OCI-LY1 (cell line): ENCODE data around the gene CUX1.
"Not testable (repeated sequence)": the region's sequence is repeated elsewhere in the genome, so short reads cannot be mapped to it uniquely, and the experiment has no call there.

ENCODE experiments used
- H2AFZ ChIP-seq: fragments of 200-600 bp; sonication (generic), shearing (Covaris generic); 2 replicates; pipeline ENCODE4 v1.6.0; 2014; ENCODE audit warnings: antibody characterized with exemption, mild to moderate bottlenecking, low read length
- H3F3A ChIP-seq: fragments of 200-600 bp; sonication (generic), shearing (Covaris generic); 2 replicates; pipeline ENCODE4 v1.6.0; 2014; ENCODE audit warnings: mild to moderate bottlenecking, antibody characterized with exemption, low read length, moderate library complexity; ENCODE audit not compliant: insufficient read depth
- H3K27ac ChIP-seq: fragments of 200-600 bp; sonication (generic); 2 replicates; pipeline ENCODE4 v1.5.1; 2014; ENCODE audit warnings: low read length, mixed run types, mild to moderate bottlenecking, low read depth; ENCODE audit not compliant: poor library complexity, severe bottlenecking
- H3K27me3 ChIP-seq: fragments of 200-600 bp; sonication (generic); 2 replicates; pipeline ENCODE4 v1.6.0; 2014; ENCODE audit warnings: antibody characterized with exemption, mild to moderate bottlenecking, low read length, moderate library complexity; ENCODE audit not compliant: insufficient read depth
- H3K36me3 ChIP-seq: fragments of 200-600 bp; sonication (generic); 2 replicates; pipeline ENCODE4 v1.6.1; 2014; ENCODE audit warnings: mild to moderate bottlenecking, antibody characterized with exemption, low read length, moderate library complexity, mixed read lengths; ENCODE audit not compliant: insufficient read depth
- H3K4me1 ChIP-seq: fragments of 200-600 bp; sonication (generic); 2 replicates; pipeline ENCODE4 v1.5.1; 2014; ENCODE audit warnings: mild to moderate bottlenecking, low read length, moderate library complexity; ENCODE audit not compliant: insufficient read depth, severe bottlenecking
- H3K4me2 ChIP-seq: fragments of 200-600 bp; sonication (generic), shearing (Covaris generic); 2 replicates; pipeline ENCODE4 v1.6.1; 2014; ENCODE audit warnings: low read length
- H3K4me3 ChIP-seq: fragments of 200-600 bp; sonication (generic); 2 replicates; pipeline ENCODE4 v1.5.1; 2014; ENCODE audit warnings: low read length, low read depth, mild to moderate bottlenecking, mixed read lengths; ENCODE audit not compliant: poor library complexity, severe bottlenecking
- H3K79me2 ChIP-seq: fragments of 200-600 bp; shearing (Covaris generic); 2 replicates; pipeline ENCODE4 v1.6.1; 2016; ENCODE audit warnings: mixed run types, low read length, mixed read lengths; ENCODE audit not compliant: insufficient read depth
- H3K9ac ChIP-seq: fragments of 200-600 bp; sonication (generic), shearing (Covaris generic); 2 replicates; pipeline ENCODE4 v1.6.1; 2014; ENCODE audit warnings: mild to moderate bottlenecking, low read length, mixed read lengths
- H3K9me2 ChIP-seq: fragments of 200-600 bp; sonication (generic), shearing (Covaris generic); 2 replicates; pipeline ENCODE4 v1.6.1; 2014; ENCODE audit warnings: low read depth, mild to moderate bottlenecking, low read length, mixed read lengths
- H3K9me3 ChIP-seq: fragments of 200-600 bp; shearing (Covaris generic); 2 replicates; pipeline ENCODE4 v1.6.1; 2014; ENCODE audit warnings: low read length, mixed read lengths
- H4K20me1 ChIP-seq: fragments of 200-600 bp; sonication (generic), shearing (Covaris generic); 2 replicates; pipeline ENCODE4 v1.6.0; 2016; ENCODE audit warnings: mild to moderate bottlenecking, low read length; ENCODE audit not compliant: insufficient read depth
- EZH2 ChIP-seq: fragments of 200-600 bp; sonication (generic), shearing (Covaris generic); IDR thresholded peaks from 2 replicates; pipeline ENCODE4 v1.8.0; 2017; ENCODE audit warnings: borderline replicate concordance, mixed run types, mild to moderate bottlenecking, antibody characterized with exemption, low read length, moderate library complexity, mixed read lengths
- TF ChIP-seq, protein P1 (sequence below): fragments of 200-600 bp; sonication (generic), shearing (Covaris generic); IDR thresholded peaks from 2 replicates; pipeline ENCODE4 v1.5.1; 2017; ENCODE audit warnings: mild to moderate bottlenecking, antibody characterized with exemption, low read length, moderate library complexity, mixed read lengths

CUX1 gene

DNA sequence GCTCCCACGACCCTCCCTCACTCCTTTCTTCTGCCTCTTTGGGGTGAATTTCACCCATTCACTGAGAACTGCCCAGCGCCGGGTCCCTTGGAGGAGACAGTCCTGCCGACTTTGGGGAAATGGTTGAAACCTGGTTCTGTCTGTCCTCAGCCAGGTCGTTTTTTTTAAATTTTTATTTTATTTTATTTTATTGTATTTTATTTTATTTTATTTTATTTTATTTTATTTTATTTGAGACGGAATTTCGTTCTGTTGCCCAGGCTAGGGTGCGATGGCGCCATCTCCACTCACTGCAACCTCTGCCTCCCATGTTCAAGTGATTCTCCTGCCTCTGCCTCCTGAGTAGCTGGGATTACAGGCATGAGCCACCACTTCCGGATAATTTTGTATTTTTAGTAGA is 363.3 kb downstream of the CUX1 start:
- Histone ChIP-seq H2AFZ (no peak overlapping the region), H3K4me2 (no peak overlapping the region), H3K27ac (no peak overlapping the region), H3K36me3 (peaks cover 95% of the 10 kb centered on the region), H3K27me3 (no peaks in the 10 kb centered on the region), H3K9ac (no peak overlapping the region), H3F3A (no peaks in the 10 kb centered on the region), H3K4me1 (no peaks in the 10 kb centered on the region), H3K4me3 (no peak overlapping the region), H3K9me3 (no peaks in the 10 kb centered on the region), H3K79me2 (no peaks in the 10 kb centered on the region), H4K20me1 (no peaks in the 10 kb centered on the region), H3K9me2 (no peaks in the 10 kb centered on the region)
- TF ChIP-seq, protein P1, sequence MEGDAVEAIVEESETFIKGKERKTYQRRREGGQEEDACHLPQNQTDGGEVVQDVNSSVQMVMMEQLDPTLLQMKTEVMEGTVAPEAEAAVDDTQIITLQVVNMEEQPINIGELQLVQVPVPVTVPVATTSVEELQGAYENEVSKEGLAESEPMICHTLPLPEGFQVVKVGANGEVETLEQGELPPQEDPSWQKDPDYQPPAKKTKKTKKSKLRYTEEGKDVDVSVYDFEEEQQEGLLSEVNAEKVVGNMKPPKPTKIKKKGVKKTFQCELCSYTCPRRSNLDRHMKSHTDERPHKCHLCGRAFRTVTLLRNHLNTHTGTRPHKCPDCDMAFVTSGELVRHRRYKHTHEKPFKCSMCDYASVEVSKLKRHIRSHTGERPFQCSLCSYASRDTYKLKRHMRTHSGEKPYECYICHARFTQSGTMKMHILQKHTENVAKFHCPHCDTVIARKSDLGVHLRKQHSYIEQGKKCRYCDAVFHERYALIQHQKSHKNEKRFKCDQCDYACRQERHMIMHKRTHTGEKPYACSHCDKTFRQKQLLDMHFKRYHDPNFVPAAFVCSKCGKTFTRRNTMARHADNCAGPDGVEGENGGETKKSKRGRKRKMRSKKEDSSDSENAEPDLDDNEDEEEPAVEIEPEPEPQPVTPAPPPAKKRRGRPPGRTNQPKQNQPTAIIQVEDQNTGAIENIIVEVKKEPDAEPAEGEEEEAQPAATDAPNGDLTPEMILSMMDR: no peak
- no peak for TF ChIP-seq EZH2

DNA sequence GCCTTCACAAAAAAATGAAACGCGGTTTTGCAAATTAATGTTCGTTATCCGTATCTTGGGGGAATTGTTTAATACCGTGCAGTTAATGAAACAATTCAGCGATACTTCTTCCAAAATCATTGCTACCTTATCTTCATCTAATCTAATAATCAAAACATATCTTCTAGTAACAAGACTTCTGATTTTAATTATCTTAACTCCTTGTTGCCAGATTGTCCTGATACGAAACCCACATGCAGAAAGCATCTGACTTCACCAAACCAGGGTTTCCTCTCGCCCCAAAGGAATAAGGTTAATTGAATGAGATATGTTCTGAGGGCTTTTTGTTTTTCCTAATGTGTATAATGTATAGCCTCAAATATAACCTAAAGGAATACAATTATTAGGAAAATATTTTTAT is 364.1 kb downstream of the CUX1 start:
- H3K9me2 ChIP-seq: no peaks in the 10 kb centered on the region
- no peak overlapping the region for H2AFZ ChIP-seq
- H3F3A ChIP-seq: no peaks in the 10 kb centered on the region
- no peaks in the 10 kb centered on the region for H3K9me3 ChIP-seq
- no peaks in the 10 kb centered on the region for H3K27me3 ChIP-seq
- no peak overlapping the region for H3K4me3 ChIP-seq
- no peak for TF ChIP-seq EZH2
- TF ChIP-seq, protein P1: no peak
- peaks cover 93% of the 10 kb centered on the region for H3K36me3 ChIP-seq
- H4K20me1 ChIP-seq: no peaks in the 10 kb centered on the region
- no peak overlapping the region for H3K4me2 ChIP-seq
- no peaks in the 10 kb centered on the region for H3K79me2 ChIP-seq
- H3K9ac ChIP-seq: no peak overlapping the region
- H3K27ac ChIP-seq: no peak overlapping the region
- H3K4me1 ChIP-seq: no peaks in the 10 kb centered on the region

DNA sequence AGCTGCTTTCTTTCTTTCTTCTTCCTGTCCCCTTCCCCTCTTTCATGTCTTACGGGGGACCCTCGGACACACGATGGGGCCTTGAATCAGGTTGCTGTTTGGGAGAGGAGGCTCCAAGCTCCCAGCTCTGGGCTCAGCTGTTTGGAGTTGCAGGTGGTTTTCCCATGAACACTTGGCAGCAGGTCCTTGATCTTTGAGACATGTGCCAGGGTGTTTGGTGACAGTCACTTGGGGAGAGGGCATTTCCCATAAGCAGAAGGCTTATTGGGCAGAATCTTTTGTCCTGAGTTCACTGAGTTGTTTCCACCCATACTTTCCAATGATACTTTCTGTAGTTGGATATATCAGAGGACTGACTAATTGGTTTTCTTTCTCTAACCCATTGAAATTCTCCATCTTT is 364.6 kb downstream of the CUX1 start:
- H3K4me2 ChIP-seq: no peak overlapping the region
- H3K9ac ChIP-seq: no peak overlapping the region
- no peaks in the 10 kb centered on the region for H3K27me3 ChIP-seq
- TF ChIP-seq, protein P1: no peak
- no peak for TF ChIP-seq EZH2
- no peaks in the 10 kb centered on the region for H4K20me1 ChIP-seq
- no peaks in the 10 kb centered on the region for H3K4me1 ChIP-seq
- H3K4me3 ChIP-seq: no peak overlapping the region
- no peaks in the 10 kb centered on the region for H3K9me3 ChIP-seq
- H3F3A ChIP-seq: no peaks in the 10 kb centered on the region
- H3K9me2 ChIP-seq: no peaks in the 10 kb centered on the region
- H3K36me3 ChIP-seq: peaks cover 94% of the 10 kb centered on the region
- no peaks in the 10 kb centered on the region for H3K79me2 ChIP-seq
- H2AFZ ChIP-seq: no peak overlapping the region
- no peak overlapping the region for H3K27ac ChIP-seq

DNA sequence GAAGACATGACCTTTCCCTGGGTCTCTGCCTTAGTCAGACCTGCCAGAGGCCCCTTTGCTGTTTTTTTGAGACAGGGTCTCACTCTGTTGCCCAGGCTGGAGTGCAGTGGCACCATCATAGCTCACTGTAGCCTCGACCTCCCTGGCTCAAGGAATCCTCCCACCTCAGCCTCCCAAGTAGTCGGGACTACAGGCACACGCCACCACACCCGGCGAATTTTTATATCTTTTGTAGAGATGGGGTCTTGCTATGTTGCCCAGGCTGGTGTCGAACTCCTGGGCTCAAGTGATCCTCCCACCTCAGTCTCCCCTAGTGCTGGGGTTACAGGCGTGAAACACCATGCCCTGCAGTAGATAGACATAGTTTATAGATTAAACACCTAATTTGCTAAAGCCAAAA is 366.4 kb downstream of the CUX1 start:
- H3K79me2 ChIP-seq, H3K27ac ChIP-seq, H3K9ac ChIP-seq, H3K4me2 ChIP-seq, H4K20me1 ChIP-seq, H3K4me1 ChIP-seq, H3F3A ChIP-seq, H3K9me2 ChIP-seq, H2AFZ ChIP-seq, H3K4me3 ChIP-seq, H3K9me3 ChIP-seq, H3K27me3 ChIP-seq: not testable (repeated sequence)
- H3K36me3 ChIP-seq: peaks cover 90% of the 10 kb centered on the region
